Measurements from ENCODE around the gene SEMA3B.

DNA sequence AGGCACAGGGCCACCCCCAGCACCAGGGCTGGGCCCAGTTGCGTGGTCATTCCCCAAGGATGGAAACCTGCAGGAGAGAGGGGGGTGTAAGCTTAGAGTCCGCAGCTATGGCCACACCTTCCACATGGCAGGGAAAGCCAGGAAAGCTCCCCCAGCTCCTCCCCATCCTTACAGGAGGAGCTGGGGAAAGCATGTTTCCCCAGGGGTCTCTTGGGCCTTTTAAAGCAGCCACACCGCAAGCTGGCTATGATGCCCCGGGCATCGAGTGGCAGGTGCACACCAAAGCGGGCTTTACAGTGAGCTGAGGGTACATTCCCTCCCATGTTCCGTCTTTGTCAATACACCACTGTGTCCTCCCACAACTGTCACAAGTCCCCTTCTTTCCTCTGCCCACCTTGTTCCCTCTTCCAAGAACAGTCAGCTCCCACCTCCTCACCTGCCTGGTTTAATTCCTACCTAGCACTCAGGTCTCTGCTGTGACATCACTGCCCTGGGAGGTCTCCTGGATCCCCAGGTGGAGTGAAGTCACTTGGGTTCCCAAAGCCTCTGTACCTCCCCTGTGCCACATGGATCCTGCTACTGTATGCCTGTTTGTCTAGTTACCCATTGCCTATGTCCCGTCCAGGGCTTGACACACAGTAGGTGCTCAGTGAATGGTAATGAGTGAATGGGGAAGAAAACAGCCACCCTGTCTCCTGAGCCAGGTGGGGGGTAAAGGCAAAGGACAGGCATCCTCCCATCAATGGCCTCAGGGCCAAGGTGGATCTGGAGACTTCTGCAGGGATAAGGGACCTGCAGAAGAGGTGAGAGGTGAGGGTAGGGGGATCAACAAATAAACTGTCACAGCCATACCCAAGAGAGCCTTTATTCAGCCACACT is 26.8 kb downstream of the SEMA3B start:
- TF ChIP-seq, protein P1, sequence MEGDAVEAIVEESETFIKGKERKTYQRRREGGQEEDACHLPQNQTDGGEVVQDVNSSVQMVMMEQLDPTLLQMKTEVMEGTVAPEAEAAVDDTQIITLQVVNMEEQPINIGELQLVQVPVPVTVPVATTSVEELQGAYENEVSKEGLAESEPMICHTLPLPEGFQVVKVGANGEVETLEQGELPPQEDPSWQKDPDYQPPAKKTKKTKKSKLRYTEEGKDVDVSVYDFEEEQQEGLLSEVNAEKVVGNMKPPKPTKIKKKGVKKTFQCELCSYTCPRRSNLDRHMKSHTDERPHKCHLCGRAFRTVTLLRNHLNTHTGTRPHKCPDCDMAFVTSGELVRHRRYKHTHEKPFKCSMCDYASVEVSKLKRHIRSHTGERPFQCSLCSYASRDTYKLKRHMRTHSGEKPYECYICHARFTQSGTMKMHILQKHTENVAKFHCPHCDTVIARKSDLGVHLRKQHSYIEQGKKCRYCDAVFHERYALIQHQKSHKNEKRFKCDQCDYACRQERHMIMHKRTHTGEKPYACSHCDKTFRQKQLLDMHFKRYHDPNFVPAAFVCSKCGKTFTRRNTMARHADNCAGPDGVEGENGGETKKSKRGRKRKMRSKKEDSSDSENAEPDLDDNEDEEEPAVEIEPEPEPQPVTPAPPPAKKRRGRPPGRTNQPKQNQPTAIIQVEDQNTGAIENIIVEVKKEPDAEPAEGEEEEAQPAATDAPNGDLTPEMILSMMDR (IDR thresholded peaks at IDR 0.05), result no peak
- no peak for TF ChIP-seq POLR2A (IDR thresholded peaks at IDR 0.05)
